Glutamatergic neuron (in vitro differentiated cells): ENCODE data around the gene DMRTB1. TPM values are rescaled to one million over a fixed set of nuclear protein-coding genes. Genes with fewer than 3 reads are reported as not detected.

Source experiments
- DNase-seq: peaks from one replicate; pipeline ENCODE4 v3.0.0; 2022
- H3K27ac Mint-ChIP-seq: one replicate; pipeline ENCODE4 v1.8.0; 2020; ENCODE audit warnings: mild to moderate bottlenecking, mixed read lengths, inconsistent platforms; ENCODE audit not compliant: unreplicated experiment
- H3K27me3 Mint-ChIP-seq: one replicate; pipeline ENCODE4 v1.8.0; 2020; ENCODE audit warnings: mild to moderate bottlenecking, moderate library complexity, mixed read lengths, inconsistent platforms; ENCODE audit not compliant: unreplicated experiment
- H3K36me3 Mint-ChIP-seq: one replicate; pipeline ENCODE4 v1.8.0; 2020; ENCODE audit warnings: mild to moderate bottlenecking, mixed read lengths, inconsistent platforms; ENCODE audit not compliant: unreplicated experiment
- H3K4me1 Mint-ChIP-seq: one replicate; pipeline ENCODE4 v1.8.0; 2020; ENCODE audit warnings: mild to moderate bottlenecking, low read depth, mixed read lengths, inconsistent platforms; ENCODE audit not compliant: unreplicated experiment
- H3K4me3 Mint-ChIP-seq: one replicate; pipeline ENCODE4 v1.8.0; 2020; ENCODE audit warnings: mild to moderate bottlenecking, mixed read lengths, inconsistent platforms; ENCODE audit not compliant: unreplicated experiment
- H3K9me3 Mint-ChIP-seq: one replicate; pipeline ENCODE4 v1.8.0; 2020; ENCODE audit warnings: mild to moderate bottlenecking, moderate library complexity, mixed read lengths, inconsistent platforms; ENCODE audit not compliant: unreplicated experiment
- total RNA-seq: library from RNA; stranded (reverse); fragmentation: NEBNext Ultra II Directional; extraction: Animal tissue kit (Norgen Biotek cat#: 25700); gene quantifications from one replicate; pipeline ENCODE4 v1.2.1, GENCODE V29; 2021; ENCODE audit not compliant: unreplicated experiment
- TF ChIP-seq, protein P1 (sequence below): fragments of 200-600 bp; sonication (generic); IDR thresholded peaks from one replicate; pipeline ENCODE4 v1.5.0; 2021; ENCODE audit not compliant: partially characterized antibody, unreplicated experiment

The DMRTB1 gene
- total RNA-seq, 1 donor from 2014 or later, result not detected

DNA sequence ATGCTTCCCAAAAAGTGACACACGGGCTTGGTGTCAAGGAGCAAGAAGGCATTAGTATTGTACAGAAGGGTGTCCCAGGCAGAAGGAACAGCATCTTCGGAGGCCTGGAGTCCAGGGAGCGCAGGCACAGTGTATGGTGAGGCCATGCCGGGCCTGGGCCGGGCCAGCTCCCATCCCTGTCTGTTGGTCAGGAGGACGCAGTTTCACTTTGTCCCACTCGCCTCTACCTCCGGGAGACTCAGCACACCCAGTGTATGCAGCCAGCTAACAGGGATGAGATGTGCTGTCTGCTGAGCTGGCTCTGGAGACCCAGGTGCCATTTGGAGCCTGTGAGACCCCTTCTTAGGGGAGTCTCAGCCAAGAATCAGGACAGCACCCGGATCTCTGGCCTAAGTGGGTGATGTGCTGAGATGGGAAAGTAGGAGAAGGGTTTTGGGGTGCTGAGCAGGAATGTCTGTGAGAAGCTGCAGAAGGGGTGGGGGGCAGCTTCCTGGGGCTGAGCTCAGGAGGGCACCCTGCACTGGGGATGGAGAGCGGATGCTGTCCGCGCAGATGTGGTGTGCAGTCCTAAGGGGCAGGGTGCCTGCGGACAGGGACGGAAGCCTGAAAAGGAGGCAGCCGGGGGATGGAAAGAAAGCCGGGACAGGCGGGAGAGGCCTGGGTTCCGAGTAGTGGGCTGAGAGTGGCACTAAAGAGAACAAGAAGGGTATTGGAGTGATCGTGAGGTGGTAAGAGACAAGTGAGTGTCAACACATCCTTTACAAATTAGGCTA is 25.7 kb downstream of the DMRTB1 start:
- TF ChIP-seq, protein P1, sequence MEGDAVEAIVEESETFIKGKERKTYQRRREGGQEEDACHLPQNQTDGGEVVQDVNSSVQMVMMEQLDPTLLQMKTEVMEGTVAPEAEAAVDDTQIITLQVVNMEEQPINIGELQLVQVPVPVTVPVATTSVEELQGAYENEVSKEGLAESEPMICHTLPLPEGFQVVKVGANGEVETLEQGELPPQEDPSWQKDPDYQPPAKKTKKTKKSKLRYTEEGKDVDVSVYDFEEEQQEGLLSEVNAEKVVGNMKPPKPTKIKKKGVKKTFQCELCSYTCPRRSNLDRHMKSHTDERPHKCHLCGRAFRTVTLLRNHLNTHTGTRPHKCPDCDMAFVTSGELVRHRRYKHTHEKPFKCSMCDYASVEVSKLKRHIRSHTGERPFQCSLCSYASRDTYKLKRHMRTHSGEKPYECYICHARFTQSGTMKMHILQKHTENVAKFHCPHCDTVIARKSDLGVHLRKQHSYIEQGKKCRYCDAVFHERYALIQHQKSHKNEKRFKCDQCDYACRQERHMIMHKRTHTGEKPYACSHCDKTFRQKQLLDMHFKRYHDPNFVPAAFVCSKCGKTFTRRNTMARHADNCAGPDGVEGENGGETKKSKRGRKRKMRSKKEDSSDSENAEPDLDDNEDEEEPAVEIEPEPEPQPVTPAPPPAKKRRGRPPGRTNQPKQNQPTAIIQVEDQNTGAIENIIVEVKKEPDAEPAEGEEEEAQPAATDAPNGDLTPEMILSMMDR, result no peak
- Mint-ChIP-seq H3K27ac (no peak overlapping the region), H3K36me3 (peaks cover 10% of the 10 kb centered on the region), H3K27me3 (peaks cover 3% of the 10 kb centered on the region), H3K9me3 (peaks cover 4% of the 10 kb centered on the region), H3K4me1 (peaks cover 15% of the 10 kb centered on the region), H3K4me3 (no peak overlapping the region)
- DNase-seq, result no peak

DNA sequence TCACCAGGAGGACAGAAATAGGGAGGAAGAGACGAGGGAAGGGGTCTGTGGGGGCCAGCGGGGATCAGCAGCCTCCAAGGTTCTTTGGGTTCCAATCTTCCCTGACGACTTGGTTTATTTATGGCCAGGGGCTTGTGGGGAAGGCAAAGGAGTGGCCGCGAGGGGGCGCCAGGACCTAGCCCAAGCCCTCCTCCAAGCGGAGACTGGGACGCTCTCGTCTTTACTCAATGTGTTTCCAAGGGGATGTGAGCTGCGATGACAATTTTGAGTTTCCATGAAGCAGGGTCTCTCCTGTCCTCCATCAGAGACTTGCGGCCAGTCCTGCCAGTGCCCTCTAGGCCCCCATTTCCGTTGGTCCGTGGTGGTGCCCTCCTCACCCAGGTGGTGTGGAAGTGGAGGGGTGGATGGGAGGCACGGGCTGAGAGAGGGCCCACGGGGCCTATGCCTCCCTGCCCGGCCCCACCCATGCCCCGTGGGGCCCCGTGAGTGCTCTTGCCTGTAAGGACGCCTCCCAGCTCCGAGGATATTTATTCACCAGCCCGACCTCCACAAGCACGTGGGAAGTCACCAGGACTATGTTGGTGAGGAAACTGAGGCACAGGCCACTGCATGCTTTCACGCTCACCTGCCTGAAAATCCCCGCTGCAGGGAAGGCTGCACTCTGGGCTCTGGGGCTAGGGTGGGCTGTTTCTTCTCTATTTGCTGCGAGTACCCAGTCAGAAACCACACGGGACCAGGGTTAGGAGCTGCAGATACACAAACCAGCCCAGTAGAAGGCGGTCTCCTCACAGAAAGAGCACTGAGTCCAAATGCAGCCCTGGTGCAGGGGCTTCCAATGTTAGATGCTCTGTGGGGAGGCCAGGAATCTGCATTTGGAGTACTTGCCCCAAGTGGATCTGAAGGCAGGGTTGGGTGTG is 26.5 kb downstream of the DMRTB1 start:
- peaks cover 15% of the 10 kb centered on the region for H3K4me1 Mint-ChIP-seq
- H3K9me3 Mint-ChIP-seq, result peaks cover 4% of the 10 kb centered on the region
- peaks cover 15% of the 10 kb centered on the region for H3K36me3 Mint-ChIP-seq
- DNase-seq, result peak; percentile 94
- peaks cover 3% of the 10 kb centered on the region for H3K27me3 Mint-ChIP-seq
- H3K27ac Mint-ChIP-seq, result no peak overlapping the region
- TF ChIP-seq, protein P1, result peak; percentile 88
- H3K4me3 Mint-ChIP-seq, result no peak overlapping the region

DNA sequence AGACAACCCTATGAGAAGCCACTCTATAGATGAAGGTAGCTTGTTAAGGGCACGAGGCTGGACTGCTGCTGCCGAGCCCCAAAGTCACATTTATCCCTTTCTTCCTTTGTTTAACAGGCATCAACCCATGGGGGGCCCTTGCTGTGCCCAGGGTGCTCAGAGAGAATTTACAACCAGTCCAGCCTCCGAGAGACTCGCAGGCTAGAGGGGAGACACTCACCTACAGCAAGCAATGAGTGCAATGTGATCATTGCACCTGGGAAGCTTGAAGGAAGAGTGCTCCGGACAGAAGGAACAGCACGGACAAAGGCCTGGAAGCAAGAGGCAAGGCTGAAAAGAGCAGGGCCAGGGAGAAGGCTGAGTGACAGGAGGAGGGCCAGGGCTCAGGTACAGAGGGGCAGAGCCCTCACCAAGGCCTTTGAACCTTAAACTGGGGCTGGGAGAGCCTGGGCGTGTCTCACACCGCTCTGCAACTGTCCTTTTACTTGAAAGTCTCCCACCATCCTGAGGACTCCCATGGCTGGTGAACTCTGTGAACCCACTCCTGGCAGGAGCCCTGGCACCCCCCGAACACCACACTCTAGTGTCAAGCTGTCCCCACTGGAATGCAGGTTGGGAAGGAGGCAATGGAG is 27.3 kb downstream of the DMRTB1 start:
- H3K4me3 Mint-ChIP-seq, result no peak overlapping the region
- DNase-seq, result no peak
- TF ChIP-seq, protein P1, result no peak
- peaks cover 4% of the 10 kb centered on the region for H3K9me3 Mint-ChIP-seq
- peaks cover 15% of the 10 kb centered on the region for H3K36me3 Mint-ChIP-seq
- H3K4me1 Mint-ChIP-seq, result peaks cover 15% of the 10 kb centered on the region
- H3K27ac Mint-ChIP-seq, result no peak overlapping the region
- H3K27me3 Mint-ChIP-seq, result peaks cover 3% of the 10 kb centered on the region

DNA sequence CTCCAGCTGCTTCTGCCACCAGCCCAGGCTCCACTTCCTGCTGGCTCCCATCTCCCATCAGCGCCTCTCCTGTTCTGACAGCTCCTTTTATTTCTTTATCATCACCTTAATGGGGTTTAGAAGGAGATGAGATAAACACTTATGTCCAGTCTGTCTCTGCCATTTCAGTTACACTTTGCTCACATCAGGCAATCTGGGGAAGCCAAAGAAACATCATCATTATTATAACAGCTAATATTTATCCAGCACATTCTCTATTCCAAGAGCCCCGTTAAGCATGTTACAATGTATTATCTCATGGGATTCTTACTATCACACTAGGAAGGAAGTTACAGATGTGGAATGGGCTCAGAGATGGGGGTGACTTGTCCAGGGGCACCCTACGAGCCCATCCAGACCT is 31.2 kb downstream of the DMRTB1 start:
- Mint-ChIP-seq H3K4me1 (peaks cover 3% of the 10 kb centered on the region), H3K36me3 (peaks cover 15% of the 10 kb centered on the region), H3K27me3 (peaks cover under 1% of the 10 kb centered on the region), H3K27ac (no peak overlapping the region), H3K4me3 (no peak overlapping the region), H3K9me3 (no peaks in the 10 kb centered on the region)
- TF ChIP-seq, protein P1, result no peak
- DNase-seq, result no peak
